ENCODE data around the gene DNAH17. TPM values are rescaled to one million over a fixed set of nuclear protein-coding genes. Genes with fewer than 3 reads are reported as not detected.

DNAH17 gene
- total and polyA plus RNA-seq, 2 of the 8 experiments (the other 6 are each of a cell fraction or from before 2014, with no cell fraction given): 0.14 to 0.67 TPM

DNA sequence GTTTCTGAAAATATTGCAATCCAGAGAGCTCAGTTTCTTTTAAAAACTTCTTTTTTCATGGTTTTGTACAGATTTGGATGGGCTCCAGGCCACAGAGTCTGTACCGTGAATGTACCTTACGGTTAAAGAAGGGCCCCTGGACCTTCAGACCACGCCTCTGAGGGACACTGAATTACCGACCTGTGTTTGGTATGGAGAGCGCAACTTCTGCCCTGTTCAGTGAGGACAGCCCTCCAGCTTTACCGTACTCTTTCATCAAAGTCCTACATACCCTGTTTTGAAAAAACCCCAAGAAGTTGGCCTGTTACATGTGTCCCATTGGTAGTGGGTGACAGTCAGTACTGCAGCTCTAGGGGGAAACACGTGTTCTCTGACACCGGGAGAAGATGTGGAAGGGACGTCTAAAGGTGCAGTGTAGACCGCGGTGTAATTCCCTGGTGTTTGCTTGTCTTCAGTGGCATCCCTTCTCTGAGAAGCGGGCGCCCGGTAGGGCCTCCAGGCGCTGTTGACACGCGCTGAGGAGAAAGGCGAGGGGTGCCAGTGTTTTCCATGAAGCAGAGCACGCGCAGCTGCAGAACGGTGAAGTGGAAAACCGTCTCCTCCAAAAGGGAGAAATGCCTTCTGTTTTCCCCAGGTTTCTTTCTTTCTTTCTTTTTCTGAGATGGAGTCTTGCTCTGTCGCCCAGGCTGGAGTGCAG lies 192.6 kb downstream of the DNAH17 start:
- H3K14ac ChIP-seq (ENCODE audit: insufficient read length): no peak overlapping the region
- H3K23me2 ChIP-seq (ENCODE audit: low read depth, low read length): no peaks in the 10 kb centered on the region; the same call in 1 of the 2 replicates
- H4K20me1 ChIP-seq (replicated peaks in 1 of 2; ENCODE audit: control insufficient read depth in 1 of 2, insufficient read depth in 2 of 2, low read length in 2 of 2): peaks cover 13 to 41% of the 10 kb centered on the region in 2 experiments
- H3K4me3 ChIP-seq (ENCODE audit: extremely low read depth in 1 of 4, insufficient read depth in 2 of 4, low read depth in 3 of 4, low read length in 4 of 4): no peak overlapping the region
- no peak overlapping the region for H3K56ac ChIP-seq (replicated peaks; ENCODE audit: insufficient read length, low read depth, low read length)
- H3K23ac ChIP-seq (ENCODE audit: insufficient read length): no peak overlapping the region
- H3K27me3 ChIP-seq (replicated peaks in 1 of 4; ENCODE audit: control insufficient read depth in 3 of 4, extremely low read depth in 1 of 4, insufficient read depth in 3 of 4, low read length in 3 of 4): no peaks in the 10 kb centered on the region
- H4K5ac ChIP-seq (ENCODE audit: insufficient read length, low read depth, low read length): no peak overlapping the region
- H3K4me2 ChIP-seq (ENCODE audit: insufficient read depth in 1 of 2, low read depth in 2 of 2, low read length in 2 of 2): no peak overlapping the region
- H3K4ac ChIP-seq (replicated peaks; ENCODE audit: insufficient read length, low read depth, low read length): no peak overlapping the region
- no peak overlapping the region for H3K27ac ChIP-seq (ENCODE audit: low read depth, low read length)
- no peak overlapping the region for H2BK5ac ChIP-seq (ENCODE audit: low read depth, low read length)
- no peak overlapping the region; the same call in 1 of the 2 replicates for H4K8ac ChIP-seq (ENCODE audit: extremely low read depth, insufficient read depth, low read length)
- H3K18ac ChIP-seq (ENCODE audit: extremely low read depth, low read length): no peak overlapping the region
- no peak overlapping the region for H2AFZ ChIP-seq (ENCODE audit: low read length)
- DNase-seq (ENCODE audit: low read depth in 1 of 2, low spot score in 2 of 2) (no peak), FAIRE-seq (no peak)
- 92% methylated on average over 22 of the region's 23 CpGs; no CpG with 5 or more reads in 1 of the 2 experiments for WGBS, 2 experiments (ENCODE audit: extremely low coverage in 1 of 2, insufficient coverage in 1 of 2, insufficient read length in 1 of 2, insufficient replicate concordance in 2 of 2, low coverage in 1 of 2, low lambda C conversion rate in 2 of 2, missing lambda C conversion rate in 1 of 2)
- no peak overlapping the region for H2BK120ac ChIP-seq (replicated peaks; ENCODE audit: low read depth, low read length)
- H3K9ac ChIP-seq (replicated peaks in 1 of 4; ENCODE audit: extremely low read depth in 1 of 4, low read depth in 3 of 4, low read length in 3 of 4): no peak overlapping the region
- H3K79me1 ChIP-seq (ENCODE audit: low read depth, low read length): peaks cover 16% of the 10 kb centered on the region
- no peak overlapping the region for H2BK12ac ChIP-seq (ENCODE audit: low read depth, low read length)
- no peak for TF ChIP-seq CHD2 (IDR thresholded peaks at IDR 0.05; ENCODE audit: low read length)
- peaks cover 68 to 98% of the 10 kb centered on the region in 2 experiments for H3K79me2 ChIP-seq (ENCODE audit: control insufficient read depth in 1 of 2, insufficient read depth in 2 of 2, low read length in 2 of 2)
- H3K9me3 ChIP-seq (ENCODE audit: insufficient read depth in 2 of 2, low read depth in 1 of 2, low read length in 1 of 2): no peaks in the 10 kb centered on the region
- H2AK5ac ChIP-seq (ENCODE audit: low read depth, low read length): no peak overlapping the region
- peaks cover 0 to 3% (median 0%) of the 10 kb centered on the region in 4 experiments; a peak in 1 of 8 replicates for H3K36me3 ChIP-seq (ENCODE audit: control insufficient read depth in 2 of 4, insufficient read depth in 4 of 4, low read length in 3 of 4)
- no peak overlapping the region for H2BK20ac ChIP-seq (ENCODE audit: low read length)
- ChIA-PET POLR2A (ENCODE audit: partially characterized antibody) (interaction anchor here (1.1 to 2.1 kb wide), 2 partner anchors 9 to 27 kb away, joined by 3 to 5 read pairs; no protein-coding TSS in a partner anchor), CTCF (ENCODE audit: partially characterized antibody) (interaction anchor here (0.6 to 1.0 kb wide), 2 partner anchors 28 to 1847 kb away, joined by 3 to 7 read pairs; no protein-coding TSS in a partner anchor)
- H3K4me1 ChIP-seq (replicated peaks in 1 of 4; ENCODE audit: control insufficient read depth in 3 of 4, insufficient read depth in 4 of 4, low read length in 3 of 4): peaks cover 9 to 23% (median 19%) of the 10 kb centered on the region in 4 experiments
- H4K91ac ChIP-seq (replicated peaks; ENCODE audit: insufficient read length, low read length): no peak overlapping the region
- H2BK15ac ChIP-seq (ENCODE audit: low read length): no peak overlapping the region
